Pons (tissue), 1 donor: ENCODE results near the gene MRM2.

Source experiments
- DNase-seq: peaks from one replicate; pipeline ENCODE4 v3.0.0-alpha.2; 2016; ENCODE audit warnings: low spot score

Gene MRM2

DNA sequence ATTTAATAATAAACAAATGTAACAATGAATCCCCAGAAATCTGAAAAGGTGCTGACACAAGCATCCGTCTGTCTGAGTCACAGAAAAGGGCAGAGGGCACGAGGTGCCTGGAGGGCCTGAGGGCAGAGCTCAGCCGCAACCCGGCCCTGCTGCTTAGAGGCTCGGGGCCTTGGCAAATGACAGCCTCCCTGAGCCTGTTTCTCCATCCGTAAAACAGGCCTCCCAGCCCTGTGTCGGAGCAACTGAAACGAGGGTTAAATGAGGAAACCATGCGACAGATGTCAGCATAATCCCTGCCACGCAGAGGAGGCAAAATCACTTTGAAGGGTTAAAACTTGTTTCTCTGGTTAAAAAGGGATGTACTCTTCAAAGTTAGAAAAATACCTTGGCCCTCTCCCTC lies 24.9 kb upstream of the MRM2 start:
- no peak for DNase-seq

DNA sequence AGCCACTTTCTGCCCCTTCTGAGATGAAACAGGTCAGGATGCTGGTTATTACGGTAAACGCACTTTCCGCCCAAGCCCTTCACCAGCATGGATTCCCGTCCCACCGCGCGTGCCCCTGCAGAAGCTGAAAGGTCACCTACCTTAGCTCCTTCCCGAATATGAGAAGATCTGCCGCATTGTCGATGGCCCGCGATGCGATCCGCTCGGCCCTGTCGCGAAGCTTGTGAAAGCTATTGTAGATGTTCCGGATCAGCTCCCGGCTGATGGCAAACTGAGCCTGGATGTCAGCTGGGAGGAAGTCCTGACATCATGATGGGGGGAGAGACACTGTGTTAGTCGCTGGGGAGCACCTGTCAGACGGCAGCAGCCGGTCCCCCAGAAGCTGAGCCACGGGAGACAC lies 22.2 kb upstream of the MRM2 start:
- DNase-seq = no peak

DNA sequence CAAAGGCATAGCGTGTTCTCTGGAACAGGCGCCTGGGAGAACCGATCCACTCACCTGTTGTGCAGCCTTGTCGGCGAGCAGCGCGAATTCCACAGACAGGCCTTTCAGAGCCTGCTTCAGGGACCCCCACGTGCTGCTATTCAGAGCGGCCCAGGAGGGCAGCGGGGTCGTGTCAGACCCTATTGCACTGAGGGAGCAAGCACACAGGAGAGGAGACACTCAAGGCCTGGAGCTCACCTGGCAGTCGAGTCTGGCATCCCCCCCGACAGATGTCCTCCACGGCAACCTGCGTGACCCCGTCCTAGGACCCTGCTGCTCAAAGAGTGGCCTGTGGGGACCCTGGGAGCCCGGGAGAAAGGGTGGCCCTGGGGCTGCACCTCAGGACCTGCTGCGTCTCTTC lies 21.2 kb upstream of the MRM2 start:
- DNase-seq = no peak

DNA sequence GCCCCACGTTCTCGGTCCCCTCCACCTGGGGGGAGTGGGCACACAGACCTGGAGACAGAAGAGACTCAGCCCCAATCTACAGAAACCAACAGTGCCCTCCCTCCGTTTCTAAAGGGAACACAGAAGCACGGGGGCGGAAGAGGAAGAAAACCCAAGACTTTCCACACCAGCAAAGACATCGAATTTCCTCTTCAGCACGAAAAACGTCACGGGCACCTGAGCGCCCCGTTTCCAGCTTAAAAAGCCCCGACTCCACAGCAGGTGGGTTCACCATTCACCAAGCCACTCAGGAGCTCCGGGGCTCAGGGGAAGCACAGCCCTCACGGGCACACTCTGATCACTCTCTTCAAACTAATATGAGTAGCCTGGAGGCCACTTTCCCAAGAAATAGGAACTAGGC lies 19.6 kb upstream of the MRM2 start:
- peak; percentile 70 for DNase-seq

DNA sequence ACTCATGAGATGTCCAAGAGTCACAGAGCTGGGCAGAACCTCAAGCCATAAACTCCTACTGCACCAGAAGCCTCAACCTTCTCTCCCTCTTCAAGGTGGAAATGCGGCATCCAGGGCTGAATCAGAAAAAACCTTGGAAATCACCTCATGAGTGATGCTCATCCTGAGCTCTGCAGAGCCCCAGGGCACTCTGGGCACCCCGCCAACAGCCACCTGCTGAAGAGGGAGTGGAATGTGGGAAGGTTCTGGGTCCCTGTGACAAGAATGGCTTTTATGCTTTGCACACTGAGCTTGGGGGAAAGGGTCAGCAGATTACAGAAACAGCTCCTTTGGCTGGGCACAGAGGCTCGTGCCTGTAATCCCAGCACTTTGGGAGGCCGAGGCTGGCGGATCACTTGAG lies 18.8 kb upstream of the MRM2 start:
- DNase-seq = no peak

DNA sequence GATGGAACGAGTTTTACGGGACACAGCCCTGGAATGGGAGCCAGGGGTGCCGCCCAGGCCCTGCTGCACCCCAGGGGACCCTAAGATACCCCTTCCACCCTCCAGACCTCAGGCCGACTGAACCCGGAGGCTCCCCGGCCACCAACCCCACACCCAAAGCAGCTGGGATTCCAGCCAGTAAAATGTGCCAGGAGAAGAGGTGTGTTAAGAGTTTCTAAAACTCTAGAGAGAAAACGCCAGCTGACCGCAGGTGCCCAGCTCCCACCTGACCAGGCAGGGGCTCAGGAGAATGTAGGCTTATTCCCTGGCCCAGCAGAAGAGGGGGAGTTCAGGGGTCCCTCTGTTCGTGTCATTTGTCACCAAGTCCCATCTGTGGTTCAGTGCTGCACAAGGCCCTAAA lies 17.5 kb upstream of the MRM2 start:
- DNase-seq = no peak

DNA sequence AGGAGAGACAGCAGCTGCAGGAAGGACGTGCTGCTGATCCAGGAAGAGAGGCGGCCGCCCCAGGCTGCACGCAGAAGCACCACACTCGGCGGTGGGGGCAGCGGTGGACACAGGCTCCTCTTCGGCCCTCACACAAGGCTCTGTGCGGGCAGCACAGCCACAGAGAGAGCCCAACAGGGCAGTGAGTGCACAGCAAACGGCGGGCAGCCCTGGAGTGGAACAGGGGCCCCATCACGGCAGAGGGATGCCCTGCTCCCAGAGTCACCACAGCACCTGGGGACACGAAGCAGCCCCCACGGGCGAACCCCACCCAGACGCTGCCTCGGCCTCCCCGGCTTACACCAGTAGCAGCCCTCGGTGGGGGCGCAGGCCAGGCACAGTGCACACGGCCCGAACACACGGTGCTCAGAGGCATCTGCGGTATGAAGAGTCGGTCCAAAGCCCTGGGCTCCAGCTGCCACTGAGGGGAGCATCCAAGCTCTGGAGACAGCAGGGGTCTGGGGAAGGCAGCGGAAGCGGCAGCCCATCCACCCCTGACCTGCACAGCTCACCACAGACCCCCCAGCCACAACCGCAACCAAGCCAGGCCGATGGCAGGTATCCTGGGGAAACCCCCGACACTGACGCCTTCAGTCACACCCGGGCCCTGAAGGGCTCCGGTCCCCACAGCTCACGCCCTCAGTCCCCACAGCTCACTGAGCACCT lies 16.8 kb upstream of the MRM2 start:
- no peak for DNase-seq

DNA sequence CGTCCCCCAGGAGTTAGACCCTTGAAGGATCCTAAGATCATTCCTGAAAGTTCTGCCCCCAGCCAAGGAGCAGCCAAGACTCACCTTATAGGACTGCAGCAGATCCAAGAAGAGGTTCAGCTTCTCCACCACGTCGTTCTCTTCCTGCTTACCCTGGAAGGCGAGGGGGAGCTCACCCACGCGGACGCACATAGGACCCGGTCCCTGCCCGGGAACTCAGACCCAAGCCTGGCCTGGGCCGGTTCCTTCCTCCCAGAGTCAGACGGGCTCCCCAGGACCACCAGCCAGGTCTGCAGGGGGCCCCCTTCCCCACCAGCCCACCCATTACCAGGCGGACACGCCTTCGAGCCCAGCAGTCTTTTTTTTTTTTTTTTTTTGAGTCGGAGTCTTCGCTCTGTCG lies 15.6 kb upstream of the MRM2 start:
- no peak for DNase-seq

DNA sequence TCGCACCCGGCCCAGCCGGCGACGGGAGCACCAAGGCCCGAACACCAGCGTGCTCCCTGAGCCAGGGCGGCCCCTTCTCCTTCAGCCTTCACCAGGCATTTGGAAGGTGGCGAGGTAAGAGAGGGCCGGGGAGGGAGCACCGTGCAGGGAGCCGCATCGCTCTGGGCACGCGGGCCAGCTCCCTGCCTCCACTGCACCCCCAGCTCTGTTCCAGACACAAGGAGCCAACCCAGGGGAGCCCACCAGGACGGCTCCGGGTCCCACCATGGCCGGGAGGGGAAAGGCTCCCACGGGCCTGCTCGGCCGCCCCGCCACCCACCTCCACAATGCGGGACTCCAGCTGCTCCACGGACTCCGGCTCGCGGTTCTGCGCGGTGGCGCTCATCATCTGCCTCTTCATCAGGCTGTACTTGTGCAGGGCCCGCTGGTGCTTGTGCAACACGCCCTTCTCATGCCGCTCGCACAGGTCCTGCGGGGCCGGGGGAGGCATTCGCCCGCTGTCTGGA lies 15.1 kb upstream of the MRM2 start:
- DNase-seq = no peak

DNA sequence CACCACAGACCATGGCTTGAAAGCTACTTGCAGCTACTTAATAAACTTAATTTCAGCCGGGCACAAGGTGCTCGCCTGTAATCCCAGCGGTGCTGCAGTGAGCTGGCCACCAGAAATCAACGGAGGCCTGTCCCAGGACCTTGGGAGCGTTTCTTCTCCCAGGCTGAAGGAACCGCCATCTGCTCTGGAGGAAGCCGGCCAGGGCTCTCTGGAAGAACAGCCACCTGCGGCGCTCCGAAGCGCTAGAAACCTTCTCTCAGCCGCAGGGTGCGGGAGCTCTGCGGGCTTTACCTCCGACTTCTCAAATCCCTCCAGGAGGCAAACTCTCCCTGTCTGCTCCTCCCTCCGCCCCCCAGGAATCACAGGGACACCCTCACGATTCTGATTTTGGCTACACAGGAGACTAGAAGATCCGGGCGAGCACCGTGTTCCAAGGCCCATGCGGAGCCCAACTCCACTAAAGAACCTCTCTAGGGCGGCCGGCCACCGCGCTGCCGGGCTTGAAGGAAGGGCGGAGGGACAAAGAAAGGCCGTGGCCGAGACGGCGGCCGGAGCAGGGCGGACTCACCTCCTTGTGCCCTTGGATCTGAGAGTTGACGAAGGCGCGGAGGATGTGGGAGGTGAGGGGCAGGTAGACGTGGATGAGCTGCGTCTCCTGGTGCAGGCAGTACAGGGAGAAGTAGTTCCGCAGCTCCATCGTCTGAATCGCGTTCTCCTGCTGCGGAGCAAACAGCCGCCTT lies 14.5 kb upstream of the MRM2 start:
- no peak for DNase-seq

DNA sequence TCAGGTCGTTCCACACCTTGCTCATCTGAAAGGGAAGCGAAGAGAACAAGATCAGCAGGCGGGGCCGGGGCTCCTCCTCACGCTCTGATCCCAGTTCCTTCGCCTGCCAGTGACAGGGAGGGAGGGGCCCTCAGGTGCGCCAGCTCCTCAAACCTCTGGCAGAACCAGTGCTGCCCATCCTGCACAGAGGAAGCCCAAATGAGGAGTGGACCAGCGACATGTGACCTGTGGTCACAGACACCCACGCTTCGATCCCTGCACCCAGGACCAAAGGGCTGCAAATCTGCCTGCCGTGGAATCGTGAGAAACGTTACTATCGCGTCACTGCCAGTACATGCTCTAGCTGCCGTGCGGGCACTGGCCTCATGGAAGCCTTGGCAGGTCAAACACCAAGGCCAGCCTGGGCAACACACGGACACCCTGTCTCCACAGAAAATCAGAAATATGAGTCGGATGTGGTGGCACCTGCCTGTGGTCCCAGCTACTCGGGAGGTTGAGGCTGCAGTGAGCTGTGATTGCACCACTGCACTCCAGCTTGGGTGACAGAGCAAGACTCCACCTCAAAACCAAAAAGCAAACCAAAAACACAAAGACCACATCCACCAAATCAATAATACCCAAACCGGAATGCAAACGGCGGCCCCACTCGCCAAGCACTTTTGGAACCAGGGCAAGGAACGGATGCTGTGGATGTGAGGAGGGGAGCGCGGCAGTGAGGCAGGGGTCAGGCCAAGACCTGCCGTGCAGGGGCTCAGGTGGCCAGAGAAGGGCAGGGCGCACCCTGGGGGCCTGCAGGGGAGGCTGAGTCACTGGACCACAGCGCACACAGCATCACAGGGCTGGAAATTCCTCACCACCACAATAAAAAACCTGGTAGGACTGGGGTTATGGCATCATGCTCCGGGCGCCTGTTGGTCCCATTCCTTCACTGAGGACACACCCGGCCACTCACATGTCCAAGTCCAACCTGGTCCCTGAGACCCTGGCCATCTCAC lies 13.4 kb upstream of the MRM2 start:
- DNase-seq = no peak

DNA sequence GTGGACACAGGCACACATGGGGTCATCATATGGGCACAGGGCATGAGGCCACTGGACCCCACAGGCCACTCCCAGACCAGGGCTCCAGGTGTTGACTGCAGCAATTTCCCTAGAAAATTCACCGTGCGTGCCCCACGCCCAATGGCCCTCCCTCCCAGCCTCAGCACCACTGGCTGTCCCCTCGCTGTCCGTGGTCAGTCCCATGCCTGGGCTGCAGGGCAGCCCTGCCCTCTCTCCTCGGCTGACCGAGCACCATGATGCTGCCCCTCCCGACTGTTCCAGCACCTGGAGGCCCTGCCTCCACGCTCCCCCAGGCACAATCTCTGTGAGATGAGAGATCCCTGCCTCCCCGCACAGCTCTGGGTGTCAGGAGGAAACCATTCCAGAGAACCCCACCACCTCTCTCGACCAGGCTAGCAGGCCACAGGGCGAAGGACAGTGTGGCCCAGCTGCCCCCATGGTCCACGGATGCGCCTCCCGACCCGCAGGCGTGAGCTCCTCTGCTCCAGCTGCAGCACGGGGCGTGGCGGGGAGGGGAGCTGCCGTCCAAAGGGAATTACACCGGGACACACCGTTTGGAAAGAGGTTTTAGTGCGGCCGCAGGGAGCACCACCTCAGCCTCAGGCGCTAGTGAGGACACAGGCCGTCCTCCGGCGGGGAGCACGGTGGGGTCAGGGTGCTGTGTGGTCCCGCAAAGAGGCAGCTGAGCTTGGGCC lies 12.6 kb upstream of the MRM2 start:
- no peak for DNase-seq

DNA sequence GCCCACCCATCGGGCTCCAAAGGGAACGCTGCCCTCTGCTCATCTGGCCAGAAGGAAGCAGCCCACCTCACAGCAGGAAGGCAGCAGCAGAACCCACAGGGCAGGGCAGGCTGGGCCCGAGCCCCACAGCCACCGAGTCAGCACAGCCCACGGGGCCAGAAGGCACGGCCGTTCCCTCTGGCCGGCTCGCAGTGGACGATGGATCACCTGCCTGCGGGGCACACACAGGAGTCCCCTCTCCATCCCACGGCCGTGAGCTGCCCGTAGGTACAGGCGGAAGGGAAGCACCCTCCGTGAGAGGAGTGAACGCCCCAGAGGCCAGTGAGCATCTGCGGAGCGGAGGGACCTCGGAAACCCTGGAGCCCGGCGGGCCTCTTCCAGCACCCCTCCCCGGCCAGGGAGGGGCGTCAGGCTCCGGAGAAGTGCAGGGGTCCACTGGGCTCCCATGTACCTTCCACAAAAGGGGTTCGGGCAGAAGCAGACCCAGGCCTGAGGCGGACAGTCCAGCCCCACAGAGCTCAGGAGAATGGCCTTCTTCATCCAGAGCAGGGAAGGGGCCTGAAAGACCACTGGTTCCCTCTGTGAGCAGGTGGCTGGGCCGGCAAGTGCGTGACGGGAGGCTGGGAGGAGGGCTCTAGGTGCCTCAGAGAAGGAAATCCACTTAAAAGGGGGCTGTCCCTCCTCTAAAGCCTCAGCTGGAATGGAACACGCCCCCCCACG lies 11.7 kb upstream of the MRM2 start:
- DNase-seq = no peak

DNA sequence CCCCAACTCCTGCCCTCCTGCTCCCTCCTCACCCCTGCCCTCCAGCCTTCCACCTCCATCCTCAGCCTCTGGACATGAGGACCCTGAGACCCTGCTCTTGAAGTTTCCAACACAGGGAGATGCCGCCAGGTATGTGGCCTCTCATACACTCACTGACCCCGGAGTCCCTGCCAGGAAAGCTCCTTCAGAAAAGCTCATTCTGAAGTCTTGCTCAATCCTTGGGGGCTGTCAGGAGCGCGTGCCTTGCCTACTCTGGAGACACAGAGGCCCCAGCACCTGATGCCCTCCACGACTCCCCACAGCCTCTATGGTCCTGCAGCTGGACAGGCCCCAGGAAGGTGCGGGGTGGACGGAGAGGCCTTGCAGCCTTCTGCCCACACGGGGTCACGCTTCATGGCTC lies 11.0 kb upstream of the MRM2 start:
- no peak for DNase-seq

DNA sequence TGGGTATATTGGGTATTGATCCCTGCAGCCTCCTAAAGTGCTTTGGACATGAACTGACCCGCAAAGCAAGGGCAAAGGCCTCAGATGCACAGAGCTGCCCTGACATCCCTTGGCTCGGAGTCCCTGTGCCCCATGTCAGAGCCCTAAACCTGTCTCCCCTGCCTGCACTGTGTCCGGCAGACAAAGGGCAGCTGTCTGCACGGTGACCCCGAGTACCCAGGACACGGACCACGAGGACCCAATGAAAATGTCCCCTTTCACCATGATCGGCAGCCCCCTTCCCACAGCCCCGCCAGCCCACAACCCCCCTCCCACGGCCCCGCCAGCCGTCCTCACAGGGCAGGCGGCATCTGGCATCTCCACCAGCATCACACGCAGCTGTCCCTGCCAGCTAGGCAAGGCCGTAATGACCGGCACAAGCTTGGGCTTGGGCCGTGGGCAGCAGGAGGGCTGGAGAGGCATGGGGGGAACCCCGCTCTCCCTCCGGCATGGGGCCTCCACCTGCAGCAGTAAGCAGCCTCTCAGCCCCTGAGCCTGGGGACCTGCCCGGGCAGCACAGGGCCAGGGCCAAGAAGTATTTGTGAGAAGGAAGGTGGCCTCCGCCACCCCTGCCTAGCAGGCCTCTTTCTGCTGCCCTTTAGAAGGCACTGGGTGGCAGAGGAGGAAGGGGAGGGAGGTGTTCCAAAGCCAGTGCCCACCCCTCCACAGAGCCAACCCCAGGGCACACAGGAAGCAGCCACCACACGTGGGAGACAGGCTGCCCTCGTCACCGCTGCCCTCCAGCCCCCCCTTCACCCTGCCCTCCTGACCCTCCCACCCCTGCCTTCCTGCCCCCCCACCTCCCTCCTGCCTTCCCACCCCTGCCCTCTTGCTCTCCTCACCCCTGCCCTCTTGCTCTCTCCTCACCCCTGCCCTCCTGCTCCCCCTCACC lies 10.1 kb upstream of the MRM2 start:
- DNase-seq = no peak

DNA sequence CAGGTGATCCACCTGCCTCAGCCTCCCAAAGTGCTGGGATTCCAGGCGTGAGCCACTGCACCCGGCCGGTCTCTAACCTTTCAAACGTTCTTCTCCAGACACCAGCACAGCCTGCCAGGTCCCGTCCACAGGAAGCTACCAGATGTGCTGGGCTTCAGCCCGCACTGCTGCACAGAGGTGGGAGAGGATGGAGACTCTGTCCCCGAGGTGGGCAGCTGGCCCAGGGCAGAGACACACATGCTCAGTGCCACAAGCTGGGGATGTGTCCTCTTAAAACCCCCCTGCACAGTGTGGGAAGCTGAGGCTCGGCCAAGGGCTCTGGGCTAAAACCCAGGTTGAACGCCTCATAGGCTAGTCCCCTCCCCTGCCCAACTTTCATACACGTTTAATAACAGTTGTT lies 9.4 kb upstream of the MRM2 start:
- DNase-seq = no peak

DNA sequence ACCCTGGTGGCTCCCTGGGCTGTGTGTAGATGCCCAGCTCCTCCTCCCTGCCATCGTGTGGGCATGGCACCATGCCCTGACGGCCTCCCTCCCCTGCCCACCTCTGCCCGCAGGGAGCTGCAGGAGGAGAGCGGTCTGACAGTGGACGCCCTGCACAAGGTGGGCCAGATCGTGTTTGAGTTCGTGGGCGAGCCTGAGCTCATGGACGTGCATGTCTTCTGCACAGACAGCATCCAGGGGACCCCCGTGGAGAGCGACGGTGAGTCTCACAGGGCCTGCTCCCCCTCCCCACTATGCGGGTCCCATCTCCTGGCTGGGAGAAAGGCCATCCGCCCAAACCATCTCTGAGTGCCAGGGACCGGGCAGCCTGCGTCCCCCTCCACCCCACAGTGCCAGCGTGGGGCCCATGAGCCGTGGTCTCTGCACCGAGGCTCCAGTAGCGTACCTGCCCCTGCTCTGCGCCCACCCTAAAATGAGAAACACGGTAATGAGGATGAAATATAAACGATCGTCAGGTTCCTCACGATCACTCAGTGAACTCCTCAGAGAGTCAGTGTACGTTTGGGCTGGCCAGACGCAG lies 7.8 kb upstream of the MRM2 start:
- no peak for DNase-seq

DNA sequence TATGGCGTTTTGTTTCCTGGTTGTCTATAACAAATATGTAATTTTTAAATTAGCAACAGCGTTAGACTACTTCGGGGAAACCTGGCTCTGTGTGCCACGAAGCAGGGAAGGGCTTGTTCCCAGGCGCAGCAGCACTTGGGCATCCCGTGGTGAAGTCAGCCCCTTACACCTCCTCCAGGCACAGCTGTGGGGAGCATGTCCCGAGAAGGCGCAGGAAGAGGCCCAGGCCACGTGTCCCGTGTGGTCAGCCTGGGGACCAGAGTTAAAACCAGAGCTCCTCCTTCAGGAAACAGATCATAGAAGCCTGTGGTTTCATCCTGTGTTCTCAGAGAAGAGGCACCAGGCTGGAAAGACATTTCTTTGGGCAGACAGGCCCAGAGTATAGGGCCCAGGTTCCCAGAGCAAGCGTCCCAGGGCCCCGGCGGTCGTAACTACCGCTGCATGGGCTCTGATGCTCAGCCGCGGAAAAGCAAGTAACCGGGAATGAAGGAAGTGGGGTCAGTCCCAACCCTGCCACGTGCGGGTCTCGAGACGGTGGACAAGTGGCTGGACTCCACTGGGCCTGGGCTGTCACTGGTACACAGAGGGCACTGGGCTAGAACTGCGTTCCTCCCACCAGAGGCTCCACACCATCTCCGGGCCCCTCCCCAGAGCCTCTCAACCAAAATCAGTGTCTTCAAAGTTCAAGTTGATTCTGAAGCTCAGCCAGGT lies 7.1 kb upstream of the MRM2 start:
- peak; percentile 73 for DNase-seq
